ENCODE results near the gene MED12L.

DNA sequence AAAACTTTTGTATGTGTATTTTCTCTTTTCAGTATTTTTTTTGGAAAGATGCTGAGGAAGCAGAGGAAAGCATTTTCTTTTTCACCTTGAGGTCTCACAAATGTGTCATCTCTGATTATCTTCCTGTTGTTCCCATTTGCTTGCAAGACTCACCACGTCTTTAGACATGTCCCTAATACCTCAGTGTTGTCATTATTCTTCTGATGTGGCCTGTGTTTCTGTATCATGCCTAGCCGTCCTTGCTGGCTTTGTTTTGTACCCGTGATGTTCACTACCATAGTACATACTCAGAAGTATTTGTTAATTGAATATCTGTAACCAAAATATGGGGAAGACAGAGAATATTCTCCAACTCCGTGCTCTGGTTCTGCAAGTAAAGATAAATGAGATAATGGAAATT lies 197.9 kb downstream of the MED12L start:
- TF ChIP-seq, protein P1, sequence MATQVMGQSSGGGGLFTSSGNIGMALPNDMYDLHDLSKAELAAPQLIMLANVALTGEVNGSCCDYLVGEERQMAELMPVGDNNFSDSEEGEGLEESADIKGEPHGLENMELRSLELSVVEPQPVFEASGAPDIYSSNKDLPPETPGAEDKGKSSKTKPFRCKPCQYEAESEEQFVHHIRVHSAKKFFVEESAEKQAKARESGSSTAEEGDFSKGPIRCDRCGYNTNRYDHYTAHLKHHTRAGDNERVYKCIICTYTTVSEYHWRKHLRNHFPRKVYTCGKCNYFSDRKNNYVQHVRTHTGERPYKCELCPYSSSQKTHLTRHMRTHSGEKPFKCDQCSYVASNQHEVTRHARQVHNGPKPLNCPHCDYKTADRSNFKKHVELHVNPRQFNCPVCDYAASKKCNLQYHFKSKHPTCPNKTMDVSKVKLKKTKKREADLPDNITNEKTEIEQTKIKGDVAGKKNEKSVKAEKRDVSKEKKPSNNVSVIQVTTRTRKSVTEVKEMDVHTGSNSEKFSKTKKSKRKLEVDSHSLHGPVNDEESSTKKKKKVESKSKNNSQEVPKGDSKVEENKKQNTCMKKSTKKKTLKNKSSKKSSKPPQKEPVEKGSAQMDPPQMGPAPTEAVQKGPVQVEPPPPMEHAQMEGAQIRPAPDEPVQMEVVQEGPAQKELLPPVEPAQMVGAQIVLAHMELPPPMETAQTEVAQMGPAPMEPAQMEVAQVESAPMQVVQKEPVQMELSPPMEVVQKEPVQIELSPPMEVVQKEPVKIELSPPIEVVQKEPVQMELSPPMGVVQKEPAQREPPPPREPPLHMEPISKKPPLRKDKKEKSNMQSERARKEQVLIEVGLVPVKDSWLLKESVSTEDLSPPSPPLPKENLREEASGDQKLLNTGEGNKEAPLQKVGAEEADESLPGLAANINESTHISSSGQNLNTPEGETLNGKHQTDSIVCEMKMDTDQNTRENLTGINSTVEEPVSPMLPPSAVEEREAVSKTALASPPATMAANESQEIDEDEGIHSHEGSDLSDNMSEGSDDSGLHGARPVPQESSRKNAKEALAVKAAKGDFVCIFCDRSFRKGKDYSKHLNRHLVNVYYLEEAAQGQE (IDR thresholded peaks at IDR 0.05; ENCODE audit: low read depth, low read length): no peak
- TF ChIP-seq FOXM1 (IDR thresholded peaks at IDR 0.05; ENCODE audit: low read depth) (no peak), NRF1 (IDR thresholded peaks at IDR 0.05; ENCODE audit: low read depth, low read length) (no peak), EZH2phosphoT487 (IDR thresholded peaks at IDR 0.05; ENCODE audit: borderline replicate concordance, low read depth) (no peak)
- TF ChIP-seq, protein P2, sequence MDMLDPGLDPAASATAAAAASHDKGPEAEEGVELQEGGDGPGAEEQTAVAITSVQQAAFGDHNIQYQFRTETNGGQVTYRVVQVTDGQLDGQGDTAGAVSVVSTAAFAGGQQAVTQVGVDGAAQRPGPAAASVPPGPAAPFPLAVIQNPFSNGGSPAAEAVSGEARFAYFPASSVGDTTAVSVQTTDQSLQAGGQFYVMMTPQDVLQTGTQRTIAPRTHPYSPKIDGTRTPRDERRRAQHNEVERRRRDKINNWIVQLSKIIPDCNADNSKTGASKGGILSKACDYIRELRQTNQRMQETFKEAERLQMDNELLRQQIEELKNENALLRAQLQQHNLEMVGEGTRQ (IDR thresholded peaks at IDR 0.05; ENCODE audit: borderline replicate concordance, low read depth, low read length): no peak
- TF ChIP-seq, protein P3, sequence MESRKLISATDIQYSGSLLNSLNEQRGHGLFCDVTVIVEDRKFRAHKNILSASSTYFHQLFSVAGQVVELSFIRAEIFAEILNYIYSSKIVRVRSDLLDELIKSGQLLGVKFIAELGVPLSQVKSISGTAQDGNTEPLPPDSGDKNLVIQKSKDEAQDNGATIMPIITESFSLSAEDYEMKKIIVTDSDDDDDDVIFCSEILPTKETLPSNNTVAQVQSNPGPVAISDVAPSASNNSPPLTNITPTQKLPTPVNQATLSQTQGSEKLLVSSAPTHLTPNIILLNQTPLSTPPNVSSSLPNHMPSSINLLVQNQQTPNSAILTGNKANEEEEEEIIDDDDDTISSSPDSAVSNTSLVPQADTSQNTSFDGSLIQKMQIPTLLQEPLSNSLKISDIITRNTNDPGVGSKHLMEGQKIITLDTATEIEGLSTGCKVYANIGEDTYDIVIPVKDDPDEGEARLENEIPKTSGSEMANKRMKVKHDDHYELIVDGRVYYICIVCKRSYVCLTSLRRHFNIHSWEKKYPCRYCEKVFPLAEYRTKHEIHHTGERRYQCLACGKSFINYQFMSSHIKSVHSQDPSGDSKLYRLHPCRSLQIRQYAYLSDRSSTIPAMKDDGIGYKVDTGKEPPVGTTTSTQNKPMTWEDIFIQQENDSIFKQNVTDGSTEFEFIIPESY (IDR thresholded peaks at IDR 0.05; ENCODE audit: borderline replicate concordance, low read depth): no peak

Data from SK-N-SH (cell line).